Duodenal mucosa (tissue), 2 donors: ENCODE results near the gene BNC2.
"Not testable (repeated sequence)": the region's sequence is repeated elsewhere in the genome, so short reads cannot be mapped to it uniquely, and the experiment has no call there.

Experiments used
- H3K27ac ChIP-seq: one replicate; pipeline ENCODE4 v1.7.0; 2013; ENCODE audit warnings: low read depth, low read length
- H3K27me3 ChIP-seq, 2 donors: one replicate each; pipeline ENCODE4 v1.7.0; 2013; ENCODE audit warnings: low read length in 2 of 2, control low read depth in 1 of 2; ENCODE audit not compliant: insufficient read depth in 2 of 2, control insufficient read depth in 1 of 2
- H3K36me3 ChIP-seq, 2 donors: one replicate each; pipeline ENCODE4 v1.7.0; 2013; ENCODE audit warnings: low read length in 2 of 2, control low read depth in 1 of 2; ENCODE audit not compliant: insufficient read depth in 2 of 2, control insufficient read depth in 1 of 2
- H3K4me1 ChIP-seq, 2 donors: one replicate each; pipeline ENCODE4 v1.7.0; 2013; ENCODE audit warnings: low read length in 2 of 2, control low read depth in 1 of 2; ENCODE audit not compliant: insufficient read depth in 2 of 2, control insufficient read depth in 1 of 2
- H3K4me3 ChIP-seq, 2 donors: one replicate each; pipeline ENCODE4 v1.7.0; 2013; ENCODE audit warnings: low read length in 2 of 2, low read depth in 1 of 2
- H3K9ac ChIP-seq, 2 donors: one replicate each; pipeline ENCODE4 v1.7.0; 2013; ENCODE audit warnings: low read length in 2 of 2, low read depth in 1 of 2
- H3K9me3 ChIP-seq, 2 donors: one replicate each; pipeline ENCODE4 v1.7.0; 2013; ENCODE audit warnings: low read length in 2 of 2, control low read depth in 1 of 2; ENCODE audit not compliant: control insufficient read depth in 1 of 2

The BNC2 gene

GRCh38 chr9:16551692-16552091, 318.8 kb downstream of the BNC2 start:
- peaks cover 0 to 3% of the 10 kb centered on the region in 2 donors for H3K4me1 ChIP-seq
- H3K27me3 ChIP-seq = no peaks in the 10 kb centered on the region
- H3K9ac ChIP-seq = no peak overlapping the region
- no peaks in the 10 kb centered on the region for H3K36me3 ChIP-seq
- no peak overlapping the region for H3K4me3 ChIP-seq
- no peaks in the 10 kb centered on the region for H3K9me3 ChIP-seq
- H3K27ac ChIP-seq = no peak overlapping the region

- Histone ChIP-seq H3K9ac (no peak overlapping the region), H3K27me3 (no peaks in the 10 kb centered on the region), H3K4me3 (no peak overlapping the region), H3K27ac (no peak overlapping the region), H3K36me3 (no peaks in the 10 kb centered on the region), H3K4me1 (no peaks in the 10 kb centered on the region), H3K9me3 (no peaks in the 10 kb centered on the region)
Measured at GRCh38 chr9:16545639-16546038, 324.8 kb downstream of the BNC2 start.

- H3K4me3 ChIP-seq = no peak overlapping the region
- no peaks in the 10 kb centered on the region for H3K36me3 ChIP-seq
- H3K27ac ChIP-seq = no peak overlapping the region
- no peaks in the 10 kb centered on the region for H3K9me3 ChIP-seq
- H3K9ac ChIP-seq = no peak overlapping the region
- no peaks in the 10 kb centered on the region for H3K4me1 ChIP-seq
- no peaks in the 10 kb centered on the region for H3K27me3 ChIP-seq
Measured at GRCh38 chr9:16544842-16545241, 325.6 kb downstream of the BNC2 start.

GRCh38 chr9:16543686-16544085, 326.8 kb downstream of the BNC2 start:
- Histone ChIP-seq H3K36me3 (no peaks in the 10 kb centered on the region), H3K4me3 (no peak overlapping the region), H3K27me3 (no peaks in the 10 kb centered on the region), H3K9me3 (no peaks in the 10 kb centered on the region), H3K27ac (no peak overlapping the region), H3K4me1 (no peaks in the 10 kb centered on the region), H3K9ac (no peak overlapping the region)

GRCh38 chr9:16543225-16543624, 327.2 kb downstream of the BNC2 start:
- Histone ChIP-seq H3K27ac (no peak overlapping the region), H3K9ac (no peak overlapping the region), H3K4me1 (no peaks in the 10 kb centered on the region), H3K9me3 (no peaks in the 10 kb centered on the region), H3K27me3 (no peaks in the 10 kb centered on the region), H3K4me3 (no peak overlapping the region), H3K36me3 (no peaks in the 10 kb centered on the region)

GRCh38 chr9:16542290-16542689, 328.2 kb downstream of the BNC2 start:
- no peaks in the 10 kb centered on the region for H3K27me3 ChIP-seq
- no peak overlapping the region for H3K9ac ChIP-seq
- no peak overlapping the region for H3K4me3 ChIP-seq
- no peak overlapping the region for H3K27ac ChIP-seq
- H3K36me3 ChIP-seq = no peaks in the 10 kb centered on the region
- H3K4me1 ChIP-seq = no peaks in the 10 kb centered on the region
- no peaks in the 10 kb centered on the region for H3K9me3 ChIP-seq

- H3K9ac ChIP-seq = no peak overlapping the region
- H3K4me1 ChIP-seq = no peaks in the 10 kb centered on the region
Measured at GRCh38 chr9:16540743-16541613, 329.5 kb downstream of the BNC2 start.

GRCh38 chr9:16539626-16540025, 330.8 kb downstream of the BNC2 start:
- not testable (repeated sequence) for H3K9me3 ChIP-seq, H3K27ac ChIP-seq, H3K36me3 ChIP-seq, H3K4me3 ChIP-seq, H3K9ac ChIP-seq, H3K27me3 ChIP-seq, H3K4me1 ChIP-seq

More at GRCh38 chr9:16540743-16541613, 329.5 kb downstream of the BNC2 start:
- Histone ChIP-seq H3K27ac (no peak overlapping the region), H3K36me3 (no peaks in the 10 kb centered on the region), H3K9me3 (no peaks in the 10 kb centered on the region), H3K27me3 (no peaks in the 10 kb centered on the region), H3K4me3 (no peak overlapping the region)

GRCh38 chr9:16535555-16535954, 334.9 kb downstream of the BNC2 start:
- Histone ChIP-seq H3K27ac (no peak overlapping the region), H3K27me3 (no peaks in the 10 kb centered on the region), H3K4me1 (no peaks in the 10 kb centered on the region), H3K4me3 (no peak overlapping the region), H3K9me3 (no peaks in the 10 kb centered on the region), H3K9ac (no peak overlapping the region), H3K36me3 (no peaks in the 10 kb centered on the region)

- H3K27ac ChIP-seq = no peak overlapping the region
Measured at GRCh38 chr9:16532681-16533450, 337.6 kb downstream of the BNC2 start.

More at GRCh38 chr9:16532681-16533450, 337.6 kb downstream of the BNC2 start:
- Histone ChIP-seq H3K4me3 (no peak overlapping the region), H3K9ac (no peak overlapping the region), H3K9me3 (no peaks in the 10 kb centered on the region), H3K4me1 (no peaks in the 10 kb centered on the region), H3K36me3 (no peaks in the 10 kb centered on the region), H3K27me3 (no peaks in the 10 kb centered on the region)
